HG03565 (cell line): ENCODE results near the gene NCOA7.

Experiments used
- ATAC-seq: cut with Tn5 transposase; IDR thresholded peaks from one replicate; pipeline ENCODE4 v1.9.1; 2021; ENCODE audit warnings: mild to moderate bottlenecking, moderate library complexity; ENCODE audit not compliant: unreplicated experiment

The NCOA7 gene, protein sequence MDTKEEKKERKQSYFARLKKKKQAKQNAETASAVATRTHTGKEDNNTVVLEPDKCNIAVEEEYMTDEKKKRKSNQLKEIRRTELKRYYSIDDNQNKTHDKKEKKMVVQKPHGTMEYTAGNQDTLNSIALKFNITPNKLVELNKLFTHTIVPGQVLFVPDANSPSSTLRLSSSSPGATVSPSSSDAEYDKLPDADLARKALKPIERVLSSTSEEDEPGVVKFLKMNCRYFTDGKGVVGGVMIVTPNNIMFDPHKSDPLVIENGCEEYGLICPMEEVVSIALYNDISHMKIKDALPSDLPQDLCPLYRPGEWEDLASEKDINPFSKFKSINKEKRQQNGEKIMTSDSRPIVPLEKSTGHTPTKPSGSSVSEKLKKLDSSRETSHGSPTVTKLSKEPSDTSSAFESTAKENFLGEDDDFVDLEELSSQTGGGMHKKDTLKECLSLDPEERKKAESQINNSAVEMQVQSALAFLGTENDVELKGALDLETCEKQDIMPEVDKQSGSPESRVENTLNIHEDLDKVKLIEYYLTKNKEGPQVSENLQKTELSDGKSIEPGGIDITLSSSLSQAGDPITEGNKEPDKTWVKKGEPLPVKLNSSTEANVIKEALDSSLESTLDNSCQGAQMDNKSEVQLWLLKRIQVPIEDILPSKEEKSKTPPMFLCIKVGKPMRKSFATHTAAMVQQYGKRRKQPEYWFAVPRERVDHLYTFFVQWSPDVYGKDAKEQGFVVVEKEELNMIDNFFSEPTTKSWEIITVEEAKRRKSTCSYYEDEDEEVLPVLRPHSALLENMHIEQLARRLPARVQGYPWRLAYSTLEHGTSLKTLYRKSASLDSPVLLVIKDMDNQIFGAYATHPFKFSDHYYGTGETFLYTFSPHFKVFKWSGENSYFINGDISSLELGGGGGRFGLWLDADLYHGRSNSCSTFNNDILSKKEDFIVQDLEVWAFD

DNA sequence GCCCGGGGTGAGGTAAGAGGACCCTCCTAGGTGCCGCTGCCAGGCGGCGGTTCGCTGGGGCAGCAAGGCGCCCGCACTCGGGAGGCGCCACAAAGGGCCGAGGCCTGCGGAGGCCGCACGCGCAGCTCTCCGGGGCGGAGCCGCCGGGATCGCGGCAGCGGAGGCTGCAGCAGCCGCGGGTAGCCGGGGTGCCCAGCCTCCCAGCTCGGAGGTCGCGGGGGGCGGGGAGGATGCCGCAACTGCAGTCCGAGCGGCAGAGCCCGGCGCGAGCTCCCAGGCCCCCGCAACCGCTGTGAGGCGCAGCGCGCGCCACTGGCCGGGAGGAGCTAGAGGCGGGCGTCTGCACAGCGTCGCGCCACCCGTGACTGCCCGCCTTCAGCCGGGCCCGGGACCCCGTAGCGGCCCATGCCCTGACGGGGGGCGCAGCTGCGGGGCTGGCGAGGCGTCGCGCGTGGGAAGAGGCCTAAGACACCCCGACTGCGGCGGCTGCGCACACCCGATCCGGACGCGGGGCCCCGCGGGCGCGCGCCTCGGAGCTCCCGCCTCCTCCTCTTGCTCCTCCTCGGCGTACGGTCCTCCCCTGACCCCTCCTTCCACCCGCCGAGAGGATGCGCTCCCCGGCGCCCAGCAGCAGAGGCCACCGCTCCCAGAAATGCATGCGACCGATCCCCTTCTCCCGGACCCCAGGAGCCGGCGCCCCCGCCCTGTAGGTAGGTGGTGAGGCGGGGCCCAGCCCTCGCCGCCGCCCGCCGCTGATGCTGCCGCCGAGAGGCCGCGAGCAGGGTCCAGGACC, at the start of gene NCOA7:
Gene NCOA7 (plus strand): TSS at position 603 of the 793 bp plus-strand sequence. CDS start 24,395 bp downstream, outside the sequence.
- peak; percentile 52 for ATAC-seq

DNA sequence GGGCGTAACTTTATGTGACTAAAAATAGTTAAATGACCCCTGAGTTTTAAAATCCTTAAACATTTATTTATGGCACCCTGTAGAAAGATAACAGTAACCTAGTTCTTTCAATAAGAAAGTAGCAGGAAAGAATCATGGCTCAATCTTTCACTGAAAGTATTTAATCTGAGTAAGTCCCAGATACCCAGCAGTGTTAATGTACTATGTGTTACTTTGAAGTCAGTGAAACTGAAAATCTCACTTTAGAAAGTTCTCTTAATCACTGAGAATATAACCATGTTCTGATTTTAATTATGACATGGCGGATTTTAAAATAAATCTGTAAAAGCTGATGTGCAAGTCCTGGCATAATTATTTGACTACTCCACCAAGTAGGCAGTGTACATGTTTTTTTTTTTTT, 49.4 kb upstream of the NCOA7 start:
- peak; percentile 37 for ATAC-seq

DNA sequence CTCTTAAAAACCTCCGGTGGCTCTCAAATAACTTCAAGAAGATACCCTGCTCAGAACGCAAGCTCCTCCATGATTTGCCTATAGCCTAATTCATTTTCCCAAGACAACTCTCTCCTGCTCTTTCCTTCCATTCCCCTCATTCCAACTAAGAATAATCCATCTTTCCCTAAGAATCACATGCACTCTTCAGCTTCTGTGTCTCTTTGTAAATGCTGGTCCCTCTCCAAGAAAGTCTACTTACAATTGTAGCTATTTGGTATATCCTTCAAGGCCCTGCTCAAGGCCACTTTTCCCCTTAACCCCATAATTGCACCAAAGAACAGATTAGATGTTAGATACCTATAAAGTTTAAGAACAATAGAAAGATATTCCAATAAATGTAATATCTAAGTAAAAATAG, 48.7 kb upstream of the NCOA7 start:
- ATAC-seq = no peak

DNA sequence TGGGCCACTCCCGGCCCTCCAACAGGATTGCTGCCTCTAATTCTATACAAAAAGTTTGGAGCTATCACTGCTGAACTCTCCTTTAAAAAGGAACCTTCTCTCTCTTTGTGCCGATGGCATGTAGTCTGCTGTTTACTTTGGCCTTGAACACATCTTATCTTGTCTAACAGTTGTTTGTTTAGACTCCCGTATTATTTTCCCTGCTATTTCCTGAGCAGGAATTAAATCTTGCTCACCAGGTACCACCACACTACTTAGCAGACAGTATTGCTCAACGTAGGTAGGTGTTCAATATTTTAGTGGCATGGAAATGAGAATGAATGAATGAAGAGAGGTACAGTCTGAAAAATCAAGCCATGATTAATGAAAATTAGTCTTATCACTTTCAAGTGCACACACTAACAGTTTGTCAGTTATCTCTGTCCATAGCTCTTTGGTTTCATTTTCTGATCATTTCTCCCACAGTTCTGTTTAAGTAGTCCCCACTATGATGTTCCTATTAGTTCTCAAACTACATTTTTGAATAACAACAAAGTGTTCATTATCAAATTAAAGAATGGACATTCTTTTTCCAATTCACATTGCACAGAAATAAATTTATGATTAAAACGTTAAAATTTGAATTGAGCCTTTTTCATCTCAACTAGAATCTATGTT, 48.2 kb upstream of the NCOA7 start:
- no peak for ATAC-seq

DNA sequence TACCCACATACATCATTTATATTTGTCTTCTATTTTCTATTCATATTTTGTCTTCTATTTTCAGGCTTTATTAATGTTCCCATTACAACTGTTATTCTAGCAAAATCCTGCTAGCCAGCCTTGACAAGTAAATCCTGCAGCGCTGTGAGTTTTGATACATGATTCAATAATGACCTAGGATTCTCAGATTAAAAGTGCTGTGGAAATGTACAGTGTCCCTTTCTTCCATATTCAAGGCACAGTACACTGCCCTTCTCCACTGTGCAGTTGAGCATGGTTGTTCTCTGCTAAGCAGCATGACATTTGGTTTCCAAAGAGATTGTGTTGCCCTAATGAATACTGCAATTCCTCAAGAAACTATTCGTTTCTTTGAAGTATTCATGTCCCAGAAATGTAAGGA, 47.2 kb upstream of the NCOA7 start:
- ATAC-seq = no peak

DNA sequence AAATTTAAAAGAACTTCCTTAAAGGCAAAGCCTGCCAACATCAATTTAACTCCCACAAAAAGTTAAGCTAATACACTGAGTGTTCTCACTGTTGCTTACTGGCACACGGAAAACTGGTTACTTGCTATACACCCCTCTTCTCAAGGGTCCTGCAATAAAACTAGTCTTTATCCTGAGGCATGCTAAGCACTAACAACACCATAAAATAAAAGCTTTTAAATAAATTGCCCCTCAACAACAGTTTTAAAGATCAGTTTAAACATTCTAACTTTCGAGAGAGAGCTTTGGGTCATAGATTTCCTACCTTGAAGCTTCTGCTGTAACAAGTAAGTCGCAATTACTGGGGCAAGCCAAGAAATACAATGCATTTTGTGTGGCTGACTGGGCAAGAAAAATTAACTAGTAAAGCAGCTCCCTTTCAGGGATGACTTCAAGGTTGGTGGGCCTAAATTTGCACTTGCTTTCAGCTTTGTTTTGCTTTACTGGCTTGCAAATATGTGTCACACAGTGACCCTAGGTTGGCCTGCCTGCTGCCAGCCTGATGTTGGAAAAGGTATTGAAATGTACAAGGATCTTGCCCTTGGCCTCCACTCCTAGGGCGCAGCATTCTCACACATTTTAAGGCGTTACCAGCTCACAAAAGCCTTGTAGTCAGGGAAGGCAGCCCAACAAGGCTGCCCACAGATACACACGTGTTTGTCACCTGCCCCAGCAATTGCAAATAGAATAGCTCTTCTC, 45.3 kb upstream of the NCOA7 start:
- ATAC-seq = no peak

DNA sequence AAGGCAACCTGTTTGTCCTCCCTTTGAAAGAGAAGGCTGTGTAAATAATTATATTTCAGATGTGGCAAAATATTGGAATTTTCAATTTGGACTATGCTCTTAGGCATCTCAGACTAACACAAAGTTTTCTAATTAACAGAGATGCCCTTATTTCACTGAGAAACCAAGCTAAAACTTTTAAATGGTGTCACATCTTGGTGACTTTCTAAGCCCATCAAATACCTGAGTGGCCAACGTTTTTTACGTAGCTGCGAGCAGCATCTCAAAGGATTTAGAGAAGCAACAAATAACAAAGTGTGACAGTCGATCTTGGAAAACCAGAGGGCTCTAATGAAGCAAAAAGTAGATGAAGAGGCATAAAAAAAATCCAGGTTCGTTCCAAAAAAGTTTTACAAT, 44.7 kb upstream of the NCOA7 start:
- ATAC-seq = no peak

DNA sequence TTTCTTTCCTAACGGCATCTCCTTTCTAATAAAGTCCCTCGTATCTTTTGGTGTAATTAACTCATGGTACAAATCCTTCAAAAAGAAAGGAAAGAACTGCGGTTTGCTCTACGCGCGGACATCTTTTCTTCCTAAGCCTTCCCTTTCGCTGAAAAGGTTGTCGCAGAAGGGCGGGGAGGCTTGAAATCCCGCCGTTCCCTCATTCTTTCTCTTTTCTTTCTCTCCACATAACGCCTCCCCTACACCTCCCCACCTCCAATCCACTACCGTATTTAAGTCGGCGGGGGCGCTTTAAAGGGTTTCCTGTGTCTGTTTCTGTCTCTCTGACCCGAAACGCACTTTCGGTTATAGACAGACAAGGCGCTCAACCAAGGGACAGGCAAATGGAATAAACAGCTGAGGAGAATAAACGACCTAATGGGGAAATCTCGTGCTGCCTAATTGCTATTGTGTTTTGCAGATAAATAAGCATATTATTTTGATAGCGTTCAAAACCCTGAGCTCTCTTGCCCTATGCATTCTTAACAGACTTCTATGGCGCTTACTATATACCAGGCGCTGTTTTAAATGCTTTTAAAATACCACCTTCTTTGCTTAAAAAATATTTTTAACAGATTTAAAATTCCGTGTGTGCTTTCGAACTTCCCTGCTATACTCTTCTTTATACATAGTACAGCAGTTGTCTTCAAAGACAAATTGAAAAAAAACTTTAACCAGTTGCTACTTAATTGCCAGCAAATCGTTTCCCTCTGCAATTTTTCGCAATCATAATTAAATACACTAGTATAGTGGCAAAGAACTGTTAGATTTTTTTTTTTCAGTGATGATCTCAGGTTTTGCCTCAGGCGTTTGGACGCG, 43.8 kb upstream of the NCOA7 start:
- ATAC-seq = peak; percentile 54

DNA sequence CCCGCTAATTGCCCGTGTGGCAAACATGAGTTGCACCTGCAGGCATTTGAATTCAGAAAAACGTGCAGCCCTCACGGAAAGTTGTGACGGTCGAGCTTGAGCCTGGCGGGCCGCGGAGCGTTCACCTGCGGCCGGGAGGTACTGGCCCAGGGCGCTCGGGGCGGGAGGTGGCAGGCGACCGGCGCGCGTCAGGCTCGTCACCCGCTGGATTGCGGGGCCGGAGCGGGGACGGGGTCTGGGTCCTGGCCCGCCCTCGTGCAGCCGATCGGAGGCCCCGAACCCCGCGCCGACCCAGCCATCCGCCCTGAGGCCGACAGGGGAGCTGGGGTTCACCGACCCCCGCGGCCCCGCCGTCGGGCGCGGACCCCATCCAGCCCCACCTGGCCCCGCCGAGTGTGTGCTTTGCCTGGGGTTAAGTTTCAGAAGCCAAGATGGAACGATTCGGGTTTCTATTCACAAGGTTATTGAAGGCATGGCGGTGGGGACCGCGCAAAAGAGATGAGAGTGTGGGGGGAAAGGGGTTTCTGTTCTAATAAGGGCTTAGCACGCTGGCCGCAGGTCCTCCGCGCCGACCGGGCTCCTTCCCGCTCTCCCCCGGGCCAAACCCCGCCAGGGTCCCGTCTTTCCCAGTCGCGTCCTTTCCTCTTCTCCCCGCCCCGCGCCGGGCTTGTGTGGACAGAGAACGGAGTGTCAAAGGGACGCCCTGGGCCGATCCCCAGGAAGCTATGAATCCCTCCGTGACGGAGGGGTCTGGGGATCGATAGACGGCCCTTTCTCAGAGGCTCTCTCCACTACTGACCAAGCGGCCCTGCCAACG, 43.0 kb upstream of the NCOA7 start:
- ATAC-seq = no peak

DNA sequence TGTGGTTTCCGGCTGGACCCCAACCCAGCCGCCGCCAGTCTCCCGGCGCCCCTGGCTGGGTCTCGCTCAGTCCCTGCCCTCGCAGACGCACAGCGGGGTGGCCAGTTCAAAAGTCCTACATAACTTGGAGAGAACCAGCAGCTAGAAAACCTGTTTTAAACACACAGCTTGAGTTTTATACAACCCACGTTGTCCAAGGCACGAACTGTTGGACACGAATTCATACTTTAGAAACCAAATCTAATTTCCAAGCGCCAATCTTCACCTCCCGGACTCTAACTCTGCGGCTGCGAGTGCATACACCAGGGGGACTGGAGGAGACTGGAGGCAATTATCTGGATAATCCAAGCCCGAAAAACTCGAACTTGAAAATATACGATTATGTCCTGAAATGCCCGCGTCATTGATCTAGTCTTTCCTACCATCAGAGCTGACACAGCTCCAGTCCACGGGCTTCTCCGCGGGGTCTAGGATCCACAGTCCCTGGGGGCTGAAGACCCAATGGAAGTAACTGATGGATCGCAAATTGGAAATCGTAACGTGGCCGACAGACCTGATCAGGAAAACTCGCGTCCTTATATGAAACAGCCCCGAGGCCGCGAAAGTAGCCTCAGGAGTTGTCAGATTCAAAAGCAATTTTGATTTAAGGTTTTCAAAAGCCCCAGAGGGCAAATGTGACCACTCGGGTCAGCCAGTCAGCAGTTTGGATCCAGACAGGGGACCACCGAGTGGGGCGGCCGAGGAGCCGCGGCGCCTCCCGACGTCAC, 42.2 kb upstream of the NCOA7 start:
- no peak for ATAC-seq

DNA sequence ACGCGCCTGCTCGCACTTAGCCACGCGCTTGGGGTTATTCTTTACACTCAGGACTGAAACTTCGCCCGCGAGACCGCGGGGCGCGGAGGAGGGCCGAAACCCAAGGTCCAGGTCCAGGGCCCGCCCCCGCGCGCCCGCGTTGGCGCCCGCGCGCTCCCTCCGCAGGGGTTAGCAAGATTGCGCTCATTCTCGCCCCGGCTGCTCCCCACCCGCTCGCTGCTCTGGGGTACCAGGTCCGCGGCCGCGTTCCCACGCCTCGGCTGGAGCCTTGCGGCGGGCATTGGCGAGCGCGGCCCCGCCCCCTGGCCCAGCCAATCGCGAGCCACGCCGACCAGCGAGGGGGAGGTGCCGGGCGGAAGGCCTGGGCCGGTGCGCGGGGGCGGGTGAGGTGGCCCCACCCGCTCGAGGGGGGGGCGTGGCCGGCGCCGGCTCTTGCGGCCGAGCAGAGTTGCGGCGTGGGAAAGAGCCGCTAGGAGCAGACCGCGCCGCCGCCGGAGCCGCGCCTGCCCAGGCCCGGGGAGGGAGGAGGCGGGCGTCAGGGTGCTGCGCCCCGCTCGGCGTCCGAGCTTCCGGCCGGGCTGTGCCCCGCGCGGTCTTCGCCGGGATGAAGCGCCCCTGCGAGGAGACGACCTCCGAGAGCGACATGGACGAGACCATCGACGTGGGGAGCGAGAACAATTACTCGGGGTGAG, 41.4 kb upstream of the NCOA7 start, which contains the start of gene HEY2:
Gene HEY2 (plus strand): TSS at position 460 of the 692 bp plus-strand sequence. CDS start 145 bp downstream, at position 605.
- ATAC-seq = peak; percentile 77

DNA sequence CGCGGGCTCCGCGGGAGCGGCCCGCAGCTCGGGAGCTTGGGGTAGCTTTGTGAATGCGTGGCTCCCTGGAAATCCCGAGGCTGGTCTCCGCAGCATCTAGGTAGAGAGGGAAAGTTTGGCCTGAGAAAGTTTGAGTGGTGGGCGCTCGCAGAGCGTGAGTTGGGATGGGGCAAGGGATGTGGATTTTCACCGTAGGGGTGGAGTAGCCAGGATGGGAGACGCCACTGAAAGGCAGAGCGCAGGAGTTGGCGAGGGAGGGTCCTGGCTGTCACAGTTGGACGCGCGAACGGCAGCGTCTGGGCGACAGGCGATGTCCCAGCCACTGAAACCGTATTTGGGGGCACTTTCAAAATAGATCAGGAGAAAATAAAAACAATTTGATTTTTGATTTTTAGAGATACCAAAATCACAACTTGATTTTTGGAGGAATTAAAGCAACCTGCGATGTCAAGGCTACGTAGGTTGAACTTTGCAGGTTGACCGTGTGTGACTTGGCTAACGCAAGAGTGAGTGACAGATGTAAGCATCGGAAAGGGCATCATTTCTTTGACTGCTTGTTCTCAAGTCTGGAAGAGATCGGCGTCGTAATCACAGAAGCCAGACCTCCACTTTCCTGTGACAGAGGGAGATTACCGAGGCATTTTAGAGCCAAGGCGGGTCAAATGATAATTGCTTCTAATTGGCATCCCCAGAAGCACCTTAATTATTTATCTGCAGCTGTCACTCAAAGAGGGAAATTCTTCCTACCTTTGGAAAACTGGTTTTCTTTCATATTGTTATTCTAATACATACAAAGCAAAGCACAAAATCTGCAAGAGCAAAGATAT, 40.7 kb upstream of the NCOA7 start:
- no peak for ATAC-seq

DNA sequence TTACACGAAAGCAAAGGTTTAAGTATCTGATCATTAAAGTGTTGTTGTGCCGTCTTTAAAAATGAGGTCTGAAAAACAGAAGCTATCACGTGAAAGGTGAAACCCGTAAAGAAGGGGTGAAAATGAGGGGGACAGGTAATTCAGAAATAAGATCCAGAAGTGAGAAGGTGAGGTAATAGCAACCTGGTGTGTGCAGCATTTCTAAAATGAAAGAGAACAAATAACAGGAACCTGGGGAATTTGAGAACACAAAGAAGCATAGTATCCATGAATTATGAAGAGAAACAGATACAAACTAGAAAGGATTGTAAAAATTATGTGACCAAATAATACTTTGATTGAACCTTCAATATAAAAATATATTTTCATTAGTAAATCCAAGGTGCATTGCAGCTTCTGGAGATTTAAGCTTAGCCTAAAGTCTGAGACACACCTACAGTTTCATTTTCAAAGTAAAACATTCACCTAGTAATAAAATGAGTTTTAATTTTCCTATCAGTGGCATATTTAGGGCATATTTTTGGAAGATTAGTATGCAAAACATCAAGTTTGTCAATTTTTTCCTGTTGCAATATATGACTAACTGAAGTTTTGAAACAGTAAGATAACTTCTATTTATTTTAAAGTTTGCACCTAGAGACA, 39.9 kb upstream of the NCOA7 start:
- ATAC-seq = no peak

DNA sequence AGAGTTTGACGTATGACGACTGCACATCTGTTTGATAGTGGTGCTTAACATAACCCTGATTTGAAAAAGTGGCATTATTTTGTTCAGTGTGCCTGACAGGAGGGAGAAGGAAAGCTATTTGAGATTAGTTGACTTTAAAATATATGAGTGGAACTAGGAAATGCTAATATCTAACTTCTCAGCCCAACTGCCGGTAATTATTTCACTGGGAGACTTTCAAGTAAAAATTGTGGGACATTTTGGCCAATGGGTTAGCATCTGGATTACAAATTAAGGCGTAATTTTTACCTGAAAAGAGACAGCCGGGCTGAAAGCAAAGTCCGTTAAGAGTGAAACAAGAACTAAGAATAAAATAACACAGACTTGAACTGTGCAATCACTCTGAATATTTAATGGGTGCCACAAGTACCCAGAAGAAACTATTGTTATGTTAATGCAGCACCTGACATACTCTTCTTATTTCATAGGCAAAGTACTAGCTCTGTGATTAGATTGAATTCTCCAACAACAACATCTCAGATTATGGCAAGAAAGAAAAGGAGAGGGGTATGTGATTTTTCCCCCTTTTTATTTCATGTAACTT, 39.3 kb upstream of the NCOA7 start:
- no peak for ATAC-seq

DNA sequence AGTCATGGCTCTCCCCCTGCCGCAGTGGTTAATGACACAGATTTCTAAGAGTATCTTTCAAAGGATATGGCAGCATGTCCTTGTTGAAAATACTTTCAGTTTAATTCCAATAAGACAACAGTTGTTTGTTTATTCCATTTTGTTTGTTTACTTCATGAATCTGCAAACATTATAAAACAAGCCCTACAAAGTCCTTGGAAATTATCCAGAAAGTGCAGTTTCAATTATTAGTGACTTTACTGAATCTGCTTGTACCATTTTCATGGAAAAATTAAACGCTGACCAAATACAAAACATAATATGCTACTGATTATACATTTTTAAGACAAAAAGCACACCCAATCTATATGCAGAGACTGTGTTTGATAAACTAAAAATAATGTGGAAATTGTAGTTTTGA, 38.0 kb upstream of the NCOA7 start:
- no peak for ATAC-seq
